ENCODE results near the gene CHRNA5.

CHRNA5 gene

GRCh38 chr15:78614021-78614420 lies 48.7 kb downstream of the CHRNA5 start:
- H3K4me1 ChIP-seq (ENCODE audit: control insufficient read depth in 1 of 2, insufficient read depth in 1 of 2, low read depth in 1 of 2, low read length in 1 of 2): no peaks in the 10 kb centered on the region
- H3K36me3 ChIP-seq: no peaks in the 10 kb centered on the region
- H3K4me3 ChIP-seq (ENCODE audit: low read depth in 1 of 2, low read length in 1 of 2): no peak overlapping the region
- no peaks in the 10 kb centered on the region for H3K9me3 ChIP-seq
- H3K27ac ChIP-seq: no peak overlapping the region
- peaks cover 9% of the 10 kb centered on the region for H3K27me3 ChIP-seq
- TF ChIP-seq CTCF (IDR thresholded peaks at IDR 0.05): no peak

- H3K27me3 ChIP-seq: peaks cover 21% of the 10 kb centered on the region
- no peaks in the 10 kb centered on the region for H3K4me1 ChIP-seq (ENCODE audit: control insufficient read depth in 1 of 2, insufficient read depth in 1 of 2, low read depth in 1 of 2, low read length in 1 of 2)
- H3K36me3 ChIP-seq: no peaks in the 10 kb centered on the region
- no peak overlapping the region for H3K27ac ChIP-seq
- no peaks in the 10 kb centered on the region for H3K9me3 ChIP-seq
- no peak overlapping the region for H3K4me3 ChIP-seq (ENCODE audit: low read depth in 1 of 2, low read length in 1 of 2)
- TF ChIP-seq CTCF (IDR thresholded peaks at IDR 0.05): no peak
Observed at GRCh38 chr15:78615151-78615589, 49.9 kb downstream of the CHRNA5 start.

GRCh38 chr15:78616506-78616905 lies 51.2 kb downstream of the CHRNA5 start:
- no peak overlapping the region for H3K27ac ChIP-seq
- TF ChIP-seq CTCF (IDR thresholded peaks at IDR 0.05): no peak
- H3K27me3 ChIP-seq: peaks cover 34% of the 10 kb centered on the region

GRCh38 chr15:78617076-78617475 lies 51.8 kb downstream of the CHRNA5 start:
- Histone ChIP-seq H3K9me3 (no peaks in the 10 kb centered on the region), H3K36me3 (no peaks in the 10 kb centered on the region), H3K27me3 (peaks cover 40% of the 10 kb centered on the region), H3K4me1 (ENCODE audit: control insufficient read depth in 1 of 2, insufficient read depth in 1 of 2, low read depth in 1 of 2, low read length in 1 of 2) (no peaks in the 10 kb centered on the region), H3K4me3 (ENCODE audit: low read depth in 1 of 2, low read length in 1 of 2) (no peak overlapping the region), H3K27ac (no peak overlapping the region)
- TF ChIP-seq CTCF (IDR thresholded peaks at IDR 0.05): no peak

More at GRCh38 chr15:78616506-78616905, 51.2 kb downstream of the CHRNA5 start:
- no peaks in the 10 kb centered on the region for H3K36me3 ChIP-seq
- H3K4me3 ChIP-seq (ENCODE audit: low read depth in 1 of 2, low read length in 1 of 2): no peak overlapping the region
- no peaks in the 10 kb centered on the region for H3K4me1 ChIP-seq (ENCODE audit: control insufficient read depth in 1 of 2, insufficient read depth in 1 of 2, low read depth in 1 of 2, low read length in 1 of 2)
- H3K9me3 ChIP-seq: no peaks in the 10 kb centered on the region

GRCh38 chr15:78617516-78617915 lies 52.2 kb downstream of the CHRNA5 start:
- Histone ChIP-seq H3K27ac (no peak overlapping the region), H3K36me3 (no peaks in the 10 kb centered on the region), H3K27me3 (peaks cover 44% of the 10 kb centered on the region), H3K9me3 (no peaks in the 10 kb centered on the region), H3K4me1 (ENCODE audit: control insufficient read depth in 1 of 2, insufficient read depth in 1 of 2, low read depth in 1 of 2, low read length in 1 of 2) (no peaks in the 10 kb centered on the region), H3K4me3 (ENCODE audit: low read depth in 1 of 2, low read length in 1 of 2) (no peak overlapping the region)
- TF ChIP-seq CTCF (IDR thresholded peaks at IDR 0.05): no peak

GRCh38 chr15:78618064-78618463 lies 52.7 kb downstream of the CHRNA5 start:
- no peak overlapping the region for H3K4me3 ChIP-seq (ENCODE audit: low read depth in 1 of 2, low read length in 1 of 2)
- H3K36me3 ChIP-seq: no peaks in the 10 kb centered on the region
- H3K4me1 ChIP-seq (ENCODE audit: control insufficient read depth in 1 of 2, insufficient read depth in 1 of 2, low read depth in 1 of 2, low read length in 1 of 2): no peaks in the 10 kb centered on the region
- no peaks in the 10 kb centered on the region for H3K9me3 ChIP-seq
- no peak for TF ChIP-seq CTCF (IDR thresholded peaks at IDR 0.05)
- H3K27ac ChIP-seq: no peak overlapping the region
- peaks cover 50% of the 10 kb centered on the region for H3K27me3 ChIP-seq

Measured in neutrophil (primary cell).